Motor neuron (in vitro differentiated cells): ENCODE measurements around the gene FAM181A. TPM values are rescaled to one million over a fixed set of nuclear protein-coding genes. Genes with fewer than 3 reads are reported as not detected.

ENCODE experiments used
- ATAC-seq, 8 experiments: fragments of 200-7000 bp; cut with Tn5 transposase; replicated peaks in 6 of 8; 2 replicates each; pipeline ENCODE4 v1.8.0; 2021; ENCODE audit warnings: mild to moderate bottlenecking in 8 of 8, moderate library complexity in 8 of 8
- H3K27ac ChIP-seq, 2 donors: fragments of 250-450 bp; sonication (Bioruptor Pico); 2 replicates each; pipeline ENCODE4 v1.9.0; 2021; ENCODE audit warnings: antibody characterized with exemption in 2 of 2, mild to moderate bottlenecking in 2 of 2, moderate library complexity in 1 of 2
- H3K4me1 ChIP-seq, 2 donors: fragments of 250-450 bp; sonication (Bioruptor Pico); replicated peaks in 1 of 2; 2 replicates each; pipeline ENCODE4 v1.6.1; 2021; ENCODE audit warnings: antibody characterized with exemption in 2 of 2, mild to moderate bottlenecking in 2 of 2, moderate library complexity in 1 of 2
- H3K4me3 ChIP-seq, 5 donors: fragments of 250-450 bp; sonication (Bioruptor Pico); 2 replicates each; pipeline ENCODE4 v1.9.0; 2021; ENCODE audit warnings: antibody characterized with exemption in 5 of 5, mild to moderate bottlenecking in 5 of 5, moderate library complexity in 4 of 5
- WGBS, 10 experiments: fragments of 450-650 bp; shearing (Covaris generic); methylation state at CpG; one replicate each; pipeline ENCODE4 v1.0.0; 2022; 5-methylcytosine and 5-hydroxymethylcytosine counted together
- in situ Hi-C, 9 experiments: fragments of 400-800 bp; cut with MboI; loops; one replicate each; pipeline ENCODE4 v1.15.0; 2021; ENCODE audit warnings: low sequenced_read_pairs in 9 of 9, low pct_unique_long_range_greater_than_20kb in 2 of 9; ENCODE audit not compliant: unreplicated experiment in 9 of 9
- total RNA-seq, 8 experiments: library from RNA; unstranded; fragments of 300-600 nt; gene quantifications; 2 replicates each; pipeline versions ENCODE4 v1.2.3 to v1.2.4, GENCODE V29; 2022

Gene FAM181A
- total RNA-seq, 8 experiments from 2014 or later = 8.9 to 29.9 (median 9.9) TPM; not detected in 3

- 41 to 100% (median 89%) methylated on average over 1 to 10 of the region's 19 CpGs; no CpG with 5 or more reads in 2 of the 10 experiments for WGBS, 10 experiments
- peak in 2 of 8 experiments; percentile 4 to 24 for ATAC-seq
- Histone ChIP-seq H3K4me1 (peaks cover 22 to 40% of the 10 kb centered on the region in 2 donors), H3K4me3 (no peak overlapping the region), H3K27ac (no peak overlapping the region)
- in situ Hi-C loops = no loop called here
Measured at GRCh38 chr14:93954900-93955849, 28.0 kb downstream of the FAM181A start.

GRCh38 chr14:93955850-93956481, 28.8 kb downstream of the FAM181A start:
- no peak overlapping the region for H3K27ac ChIP-seq
- peaks cover 22 to 40% of the 10 kb centered on the region in 2 donors for H3K4me1 ChIP-seq
- H3K4me3 ChIP-seq = no peak overlapping the region
- ATAC-seq = peak in 1 of 8 experiments; percentile 6
- 33 to 94% (median 60%) methylated on average over 1 to 5 of the region's 8 CpGs; no CpG with 5 or more reads in 5 of the 10 experiments for WGBS, 10 experiments
- in situ Hi-C loops = no loop called here

- Histone ChIP-seq H3K4me3 (no peak overlapping the region), H3K4me1 (peaks cover 22 to 40% of the 10 kb centered on the region in 2 donors), H3K27ac (no peak overlapping the region)
- in situ Hi-C loops = no loop called here
- WGBS, 10 experiments = 30 to 61% (median 57%) methylated on average over 1 to 3 of the region's 14 CpGs; no CpG with 5 or more reads in 6 of the 10 experiments
- ATAC-seq = no peak
Measured at GRCh38 chr14:93956514-93957332, 29.6 kb downstream of the FAM181A start.

DNA sequence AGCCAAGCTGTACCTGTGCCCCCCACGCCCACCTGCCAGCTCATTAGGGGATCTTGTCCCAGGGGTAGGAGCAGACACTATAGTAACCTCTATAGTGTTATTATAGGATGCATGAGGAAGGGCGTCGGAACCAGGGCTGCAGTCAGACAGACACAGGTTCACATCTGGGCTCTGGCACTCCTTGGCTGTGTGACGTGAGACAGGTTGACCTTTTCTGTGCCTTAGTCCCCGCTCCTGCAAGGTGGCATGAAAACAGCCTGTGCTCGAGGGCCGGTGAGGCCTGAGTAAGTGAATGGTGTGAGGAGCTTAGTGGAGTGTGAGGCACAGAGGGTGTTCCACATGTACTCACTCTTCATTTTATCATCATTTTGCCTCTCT, 30.2 kb downstream of the FAM181A start:
- Histone ChIP-seq H3K4me3 (no peak overlapping the region), H3K4me1 (peaks cover 22 to 40% of the 10 kb centered on the region in 2 donors), H3K27ac (no peak overlapping the region)
- in situ Hi-C loops = no loop called here
- 50 to 94% (median 80%) methylated on average over 1 to 5 of the region's 7 CpGs; no CpG with 5 or more reads in 6 of the 10 experiments for WGBS, 10 experiments
- ATAC-seq = no peak

GRCh38 chr14:93957751-93958566, 30.8 kb downstream of the FAM181A start:
- H3K4me3 ChIP-seq = no peak overlapping the region
- in situ Hi-C loops = no loop called here
- H3K27ac ChIP-seq = no peak overlapping the region
- H3K4me1 ChIP-seq = peaks cover 22 to 40% of the 10 kb centered on the region in 2 donors
- no peak for ATAC-seq
- WGBS, 10 experiments = 91 to 100% (median 96%) methylated on average over 1 to 7 of the region's 16 CpGs; no CpG with 5 or more reads in 3 of the 10 experiments

GRCh38 chr14:93958567-93959238, 31.6 kb downstream of the FAM181A start:
- H3K4me1 ChIP-seq = peaks cover 24 to 42% of the 10 kb centered on the region in 2 donors
- 55 to 100% (median 83%) methylated on average over 1 to 5 of the region's 7 CpGs; no CpG with 5 or more reads in 1 of the 10 experiments for WGBS, 10 experiments
- in situ Hi-C loops = no loop called here

DNA sequence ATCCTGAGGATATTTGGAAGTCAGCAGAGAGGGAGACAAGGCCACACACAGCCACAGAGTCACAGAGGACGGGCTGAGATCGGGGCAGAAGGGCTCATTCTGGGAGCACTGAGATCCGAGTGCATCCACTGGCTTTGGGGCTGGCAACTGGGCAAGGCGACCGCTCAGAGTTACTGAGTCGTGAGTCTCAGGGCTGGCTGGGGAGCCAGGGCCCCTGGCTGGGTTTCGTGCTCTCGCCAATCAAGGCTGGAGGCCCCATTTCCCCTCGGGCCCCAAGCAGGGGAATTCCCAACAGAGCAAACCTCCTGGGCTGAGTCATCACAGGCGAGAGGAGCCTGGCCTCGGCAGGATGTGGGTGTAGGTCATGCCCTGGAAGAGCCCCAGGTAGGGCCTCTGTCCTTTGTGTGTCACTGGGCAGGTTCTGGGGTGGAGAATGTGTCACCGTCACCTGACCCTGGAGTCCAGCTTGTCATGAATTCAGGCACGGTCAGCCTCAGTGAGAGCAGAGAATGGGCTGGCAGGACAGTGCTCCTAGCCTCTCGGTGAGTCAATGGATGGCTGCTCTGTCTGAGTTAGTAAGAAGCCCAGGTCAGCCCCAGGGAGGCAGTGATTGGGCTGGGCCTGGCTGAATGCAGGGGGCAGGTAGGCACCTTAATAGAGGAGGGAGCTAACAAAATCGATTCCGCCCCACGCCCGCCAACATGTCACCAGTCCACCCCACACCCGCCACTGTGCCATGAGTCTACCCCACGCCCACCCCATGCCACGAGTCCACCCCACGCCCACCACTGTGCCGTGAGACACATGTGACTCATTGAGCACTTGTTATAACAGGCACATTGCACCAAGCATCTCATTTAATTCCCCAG, 32.3 kb downstream of the FAM181A start:
- Histone ChIP-seq H3K4me1 (peaks cover 24 to 45% of the 10 kb centered on the region in 2 donors), H3K27ac (no peak overlapping the region), H3K4me3 (no peak overlapping the region)
- 3 to 100% (median 78%) methylated on average over 1 to 9 of the region's 23 CpGs; no CpG with 5 or more reads in 2 of the 10 experiments for WGBS, 10 experiments
- in situ Hi-C loops = no loop called here
- peak; percentile 84 to 93 (median 90) for ATAC-seq

More at GRCh38 chr14:93958567-93959238, 31.6 kb downstream of the FAM181A start:
- Histone ChIP-seq H3K4me3 (no peak overlapping the region), H3K27ac (no peak overlapping the region)
- no peak for ATAC-seq

- H3K27ac ChIP-seq = no peak overlapping the region
- ATAC-seq = no peak
- no peak overlapping the region for H3K4me3 ChIP-seq
- peaks cover 24 to 45% of the 10 kb centered on the region in 2 donors for H3K4me1 ChIP-seq
- in situ Hi-C loops = no loop called here
Measured at GRCh38 chr14:93960108-93960475, 32.9 kb downstream of the FAM181A start.

DNA sequence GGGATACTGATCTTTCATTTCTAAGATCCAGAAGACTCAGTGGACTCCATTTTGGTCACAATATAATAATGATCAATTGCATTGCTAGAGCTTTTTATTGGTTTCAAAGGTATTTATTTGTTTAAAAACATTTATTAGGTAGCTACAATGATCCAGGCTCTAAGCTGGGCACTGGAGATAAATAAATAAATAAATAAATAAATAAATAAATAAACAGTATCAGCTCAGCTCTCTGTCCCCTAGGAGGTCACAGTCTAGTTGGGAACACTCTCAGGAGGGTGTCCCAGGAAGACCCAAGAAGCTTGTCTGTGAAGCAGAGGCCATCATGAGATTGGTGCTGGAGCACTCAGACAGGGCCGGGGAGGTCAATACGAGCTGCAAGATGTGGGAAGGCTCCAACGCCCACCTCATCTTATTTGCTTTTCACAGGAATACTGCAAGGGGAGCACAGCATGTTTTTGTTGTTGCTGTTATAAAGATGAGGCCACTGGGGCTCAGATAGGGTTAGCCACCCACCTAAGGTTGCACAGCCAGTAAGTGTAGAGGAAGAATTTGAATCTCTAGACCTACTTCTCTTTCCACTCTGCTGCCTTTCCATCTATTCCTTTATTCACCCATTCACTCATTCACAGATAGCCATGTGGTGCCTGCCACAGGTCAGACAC, 33.8 kb downstream of the FAM181A start:
- no peak for ATAC-seq
- Histone ChIP-seq H3K4me1 (peaks cover 24 to 45% of the 10 kb centered on the region in 2 donors), H3K4me3 (no peak overlapping the region), H3K27ac (no peak overlapping the region)
- 80 to 100% (median 95%) methylated on average over 1 to 3 of the region's 3 CpGs; no CpG with 5 or more reads in 6 of the 10 experiments for WGBS, 10 experiments
- in situ Hi-C loops = no loop called here

GRCh38 chr14:93961620-93962019, 34.5 kb downstream of the FAM181A start:
- H3K27ac ChIP-seq = no peak overlapping the region
- no peak overlapping the region for H3K4me3 ChIP-seq
- 59 to 100% (median 90%) methylated on average over 1 to 5 of the region's 8 CpGs; no CpG with 5 or more reads in 4 of the 10 experiments for WGBS, 10 experiments
- ATAC-seq = no peak
- in situ Hi-C loops = no loop called here
- peaks cover 24 to 41% of the 10 kb centered on the region in 2 donors for H3K4me1 ChIP-seq
